WTC11 (cell line): ENCODE results near the gene SHC2. TPM values are rescaled to one million over a fixed set of nuclear protein-coding genes. Genes with fewer than 3 reads are reported as not detected.

Source experiments
- ATAC-seq: fragments of 200-7000 bp; cut with Tn5 transposase; 2 replicates; pipeline ENCODE4 v1.10.0; 2021; ENCODE audit warnings: mild to moderate bottlenecking, moderate library complexity
- CTCF ChIA-PET: fragments of 300-600 bp; sonication (Branson Sonifier 250); formaldehyde crosslinking; loops from one replicate; lab custom pipeline; 2021; ENCODE audit warnings: antibody characterized with exemption; lab: Charles Lee
- POLR2A ChIA-PET: fragments of 350-600 bp; sonication (Branson Sonifier 250); formaldehyde crosslinking; loops from one replicate; lab custom pipeline; 2021; ENCODE audit warnings: antibody characterized with exemption; lab: Charles Lee
- DNase-seq: peaks from one replicate; pipeline ENCODE4 v3.0.0; 2021; ENCODE audit warnings: low spot score
- H3K27ac Mint-ChIP-seq: 2 replicates; pipeline ENCODE4 v1.8.0; 2021; ENCODE audit warnings: mixed read lengths
- H3K27me3 Mint-ChIP-seq: 2 replicates; pipeline ENCODE4 v1.8.0; 2021; ENCODE audit warnings: low read depth, mild to moderate bottlenecking, moderate library complexity, mixed read lengths
- H3K36me3 Mint-ChIP-seq: 2 replicates; pipeline ENCODE4 v1.8.0; 2021; ENCODE audit warnings: mixed read lengths
- H3K4me1 Mint-ChIP-seq: 2 replicates; pipeline ENCODE4 v1.8.0; 2022; ENCODE audit warnings: mixed read lengths
- H3K4me3 Mint-ChIP-seq: 2 replicates; pipeline ENCODE4 v1.8.0; 2021; ENCODE audit warnings: mild to moderate bottlenecking, moderate library complexity, mixed read lengths
- H3K9me3 Mint-ChIP-seq: 2 replicates; pipeline ENCODE4 v1.8.0; 2021; ENCODE audit warnings: mixed read lengths
- AFF4 ChIP-seq: sonication (generic); formaldehyde crosslinking; IDR thresholded peaks from 2 replicates; pipeline ENCODE4 v1.8.1; 2023; ENCODE audit warnings: mild to moderate bottlenecking, missing genetic modification reagents, borderline replicate concordance
- AR ChIP-seq: fragments of 250-450 bp; sonication (Bioruptor Pico); IDR thresholded peaks from 2 replicates; pipeline ENCODE4 v1.9.0; 2021; ENCODE audit warnings: mild to moderate bottlenecking
- ATF3 ChIP-seq: sonication (generic); formaldehyde crosslinking; conservative IDR thresholded peaks from 2 replicates; pipeline ENCODE4 v1.8.1; 2022; ENCODE audit warnings: mild to moderate bottlenecking, missing genetic modification reagents
- CREM ChIP-seq: sonication (generic); formaldehyde crosslinking; IDR thresholded peaks from 2 replicates; pipeline ENCODE4 v1.8.1; 2022; ENCODE audit warnings: mild to moderate bottlenecking, missing genetic modification reagents, moderate library complexity
- ERG ChIP-seq: fragments of 250-450 bp; sonication (Bioruptor Pico); IDR thresholded peaks from 2 replicates; pipeline ENCODE4 v1.8.0; 2021; ENCODE audit warnings: mild to moderate bottlenecking
- GTF2I ChIP-seq: fragments of 250-450 bp; sonication (Bioruptor Pico); conservative IDR thresholded peaks from 2 replicates; pipeline ENCODE4 v1.4.0; 2021; ENCODE audit warnings: mild to moderate bottlenecking
- MXD4 ChIP-seq: fragments of 250-450 bp; sonication (Bioruptor Pico); IDR thresholded peaks from 2 replicates; pipeline ENCODE4 v1.8.0; 2021; ENCODE audit warnings: mild to moderate bottlenecking, moderate library complexity, borderline replicate concordance
- NFYB ChIP-seq: sonication (generic); formaldehyde crosslinking; conservative IDR thresholded peaks from 2 replicates; pipeline ENCODE4 v1.8.0; 2022; ENCODE audit warnings: low read depth, missing genetic modification reagents
- SMAD3 ChIP-seq: sonication (generic); formaldehyde crosslinking; IDR thresholded peaks from 2 replicates; pipeline ENCODE4 v1.8.0; 2022; ENCODE audit warnings: missing genetic modification reagents, mild to moderate bottlenecking, borderline replicate concordance
- SMAD4 ChIP-seq: sonication (generic); formaldehyde crosslinking; IDR thresholded peaks from 2 replicates; pipeline ENCODE4 v1.8.0; 2022; ENCODE audit warnings: mild to moderate bottlenecking, missing genetic modification reagents
- ZNF396 ChIP-seq: fragments of 250-450 bp; sonication (Bioruptor Pico); IDR thresholded peaks from 2 replicates; pipeline ENCODE4 v1.8.0; 2021; ENCODE audit warnings: mild to moderate bottlenecking, moderate library complexity, borderline replicate concordance
- total RNA-seq: library from RNA; stranded (reverse); gene quantifications from 3 replicates; pipeline ENCODE4 v1.2.3, GENCODE V29; 2021
- TF ChIP-seq, protein P1 (sequence below): sonication (generic); formaldehyde crosslinking; IDR thresholded peaks from 2 replicates; pipeline ENCODE4 v1.8.1; 2023; ENCODE audit warnings: mild to moderate bottlenecking, moderate library complexity, missing genetic modification reagents

SHC2 gene
- total RNA-seq, 1 experiment from 2014 or later = 8.4 TPM

DNA sequence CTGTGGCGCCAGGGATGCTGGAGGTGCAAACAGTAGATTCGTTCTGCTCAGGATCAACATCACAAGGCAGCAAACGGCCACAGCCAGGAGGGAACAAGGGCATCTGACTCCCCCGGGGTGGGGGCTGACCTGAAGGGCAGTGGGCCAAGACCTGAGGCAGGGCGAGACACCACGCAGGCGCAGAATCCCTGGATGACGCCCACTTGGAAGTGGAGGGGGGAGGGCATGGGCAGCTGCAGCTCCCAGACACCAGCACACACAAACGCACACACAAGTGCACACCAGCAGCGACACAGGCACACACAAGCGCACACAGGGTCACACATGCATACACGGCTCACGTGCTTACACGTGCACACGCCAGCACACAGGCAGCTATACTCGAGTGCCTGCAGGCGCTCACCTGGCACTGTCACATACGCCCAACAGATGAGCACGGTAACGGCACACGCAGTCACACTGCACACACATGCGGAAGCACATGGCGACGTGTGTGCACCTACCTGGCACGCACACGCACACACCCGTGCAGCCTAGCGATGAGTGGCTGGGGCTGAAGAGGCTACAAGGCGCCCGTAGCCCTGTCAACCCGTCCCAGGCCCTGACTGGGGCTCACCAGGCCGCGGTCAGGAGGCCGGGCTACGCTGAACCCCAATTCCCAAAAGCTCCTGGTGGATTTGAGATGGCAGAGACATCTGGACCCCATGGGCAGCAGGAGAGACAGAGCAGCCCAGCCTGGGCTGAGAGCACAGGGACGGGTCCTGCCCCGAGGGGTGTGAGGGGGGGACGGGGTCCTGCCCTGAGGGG, 57.4 kb downstream of the SHC2 start (continued):
- TF ChIP-seq AFF4 (CRISPR knock-in tag) = no peak
- TF ChIP-seq, protein P1, sequence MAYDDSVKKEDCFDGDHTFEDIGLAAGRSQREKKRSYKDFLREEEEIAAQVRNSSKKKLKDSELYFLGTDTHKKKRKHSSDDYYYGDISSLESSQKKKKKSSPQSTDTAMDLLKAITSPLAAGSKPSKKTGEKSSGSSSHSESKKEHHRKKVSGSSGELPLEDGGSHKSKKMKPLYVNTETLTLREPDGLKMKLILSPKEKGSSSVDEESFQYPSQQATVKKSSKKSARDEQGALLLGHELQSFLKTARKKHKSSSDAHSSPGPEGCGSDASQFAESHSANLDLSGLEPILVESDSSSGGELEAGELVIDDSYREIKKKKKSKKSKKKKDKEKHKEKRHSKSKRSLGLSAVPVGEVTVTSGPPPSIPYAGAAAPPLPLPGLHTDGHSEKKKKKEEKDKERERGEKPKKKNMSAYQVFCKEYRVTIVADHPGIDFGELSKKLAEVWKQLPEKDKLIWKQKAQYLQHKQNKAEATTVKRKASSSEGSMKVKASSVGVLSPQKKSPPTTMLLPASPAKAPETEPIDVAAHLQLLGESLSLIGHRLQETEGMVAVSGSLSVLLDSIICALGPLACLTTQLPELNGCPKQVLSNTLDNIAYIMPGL (CRISPR knock-in tag) = no peak
- TF ChIP-seq ATF3 (CRISPR knock-in tag) = no peak
- no peak for TF ChIP-seq AR (CRISPR knock-in tag)
- no peak for TF ChIP-seq SMAD3
- TF ChIP-seq CREM (CRISPR knock-in tag) = no peak
- TF ChIP-seq MXD4 = no peak
- no peak for TF ChIP-seq SMAD4
- no peak for TF ChIP-seq NFYB (CRISPR knock-in tag)

- CTCF ChIA-PET = interaction anchor here (1.5 to 2.2 kb wide), 3 partner anchors 9 to 77 kb away, joined by 4 to 8 read pairs (median 7); no protein-coding TSS in a partner anchor
- ATAC-seq (no peak), DNase-seq (no peak)
- POLR2A ChIA-PET = no interaction called here
- Mint-ChIP-seq H3K27ac (peak overlapping the region; percentile 72; the same call in 1 of the 2 replicates), H3K4me1 (no peaks in the 10 kb centered on the region), H3K4me3 (no peak overlapping the region), H3K27me3 (no peaks in the 10 kb centered on the region; the same call in 1 of the 2 replicates), H3K9me3 (no peaks in the 10 kb centered on the region), H3K36me3 (no peaks in the 10 kb centered on the region)
- TF ChIP-seq GTF2I (CRISPR knock-in tag) (peak; percentile 76; the same call in 1 of the 2 replicates), ZNF396 (CRISPR knock-in tag) (no peak), ERG (CRISPR knock-in tag) (no peak)
Measured at GRCh38 chr19:402786-403185, 58.0 kb downstream of the SHC2 start.
